CD4-positive, alpha-beta memory T cell (primary cell): ENCODE results near the gene OR12D3. TPM values are rescaled to one million over a fixed set of nuclear protein-coding genes. Genes with fewer than 3 reads are reported as not detected.

ENCODE experiments used
- CTCF ChIA-PET: fragments of 350-600 bp; sonication (Branson Sonifier 250); formaldehyde crosslinking; loops from one replicate; lab custom pipeline; 2021; ENCODE audit warnings: inconsistent platforms; ENCODE audit not compliant: partially characterized antibody; lab: Charles Lee
- POLR2A ChIA-PET: fragments of 350-600 bp; sonication (Branson Sonifier 250); formaldehyde crosslinking; loops from one replicate; lab custom pipeline; 2021; ENCODE audit not compliant: partially characterized antibody; lab: Charles Lee
- DNase-seq, 5 donors: peaks; one replicate each; pipeline versions ENCODE4 v3.0.0 to v3.0.0-alpha.2; 2020 to 2022; ENCODE audit warnings: mixed read lengths in 1 of 5
- H3K27ac ChIP-seq: one replicate; pipeline ENCODE4 v1.7.0; 2013; ENCODE audit warnings: low read depth, low read length
- H3K27me3 ChIP-seq: 2 replicates; pipeline ENCODE4 v1.7.0; 2013; ENCODE audit warnings: mild to moderate bottlenecking, low read length, moderate library complexity; ENCODE audit not compliant: insufficient read depth
- H3K36me3 ChIP-seq: 2 replicates; pipeline ENCODE4 v1.7.0; 2013; ENCODE audit warnings: mild to moderate bottlenecking, low read length, moderate library complexity; ENCODE audit not compliant: insufficient read depth
- H3K4me1 ChIP-seq: 2 replicates; pipeline ENCODE4 v1.7.0; 2013; ENCODE audit warnings: mild to moderate bottlenecking, low read length, moderate library complexity; ENCODE audit not compliant: insufficient read depth
- H3K4me3 ChIP-seq, 2 donors: one replicate each; pipeline ENCODE4 v1.7.0; 2013; ENCODE audit warnings: low read length in 2 of 2, mild to moderate bottlenecking in 1 of 2
- H3K9me3 ChIP-seq, 2 donors: one replicate each; pipeline ENCODE4 v1.7.0; 2013; ENCODE audit warnings: low read length in 2 of 2, control low read depth in 1 of 2; ENCODE audit not compliant: control insufficient read depth in 1 of 2
- H3K27ac Mint-ChIP-seq, 7 donors: one replicate each; pipeline ENCODE4 v1.8.0; 2020 to 2021; ENCODE audit warnings: mixed read lengths in 7 of 7, mild to moderate bottlenecking in 6 of 7, inconsistent platforms in 3 of 7, moderate library complexity in 3 of 7
- H3K27me3 Mint-ChIP-seq, 2 donors: one replicate each; pipeline ENCODE4 v1.8.0; 2020 to 2021; ENCODE audit warnings: mixed read lengths in 2 of 2
- H3K36me3 Mint-ChIP-seq, 2 donors: one replicate each; pipeline ENCODE4 v1.8.0; 2020 to 2021; ENCODE audit warnings: mixed read lengths in 2 of 2, inconsistent platforms in 1 of 2, mild to moderate bottlenecking in 1 of 2
- H3K4me1 Mint-ChIP-seq, 4 donors: one replicate each; pipeline ENCODE4 v1.8.0; 2020 to 2021; ENCODE audit warnings: mixed read lengths in 4 of 4, mild to moderate bottlenecking in 1 of 4
- H3K4me3 Mint-ChIP-seq, 8 donors: one replicate each; pipeline ENCODE4 v1.8.0; 2020 to 2021; ENCODE audit warnings: mixed read lengths in 8 of 8, mild to moderate bottlenecking in 7 of 8, moderate library complexity in 6 of 8, inconsistent platforms in 3 of 8
- H3K9me3 Mint-ChIP-seq, 8 donors: one replicate each; pipeline ENCODE4 v1.8.0; 2020 to 2021; ENCODE audit warnings: mixed read lengths in 8 of 8, mild to moderate bottlenecking in 5 of 8, inconsistent platforms in 3 of 8, moderate library complexity in 1 of 8
- intact Hi-C: fragments of 100-400 bp; cut with micrococcal nuclease; formaldehyde crosslinking; loops from one replicate; pipeline ENCODE4 v1.15.1; 2023
- polyA plus RNA-seq, 2 donors: library from polyadenylated mRNA; unstranded; fragments of 300-500 nt; fragmentation: Illumina TruSeq; gene quantifications; one replicate each; pipeline ENCODE4 v1.2.3, GENCODE V29; 2021
- total RNA-seq, 2 experiments: library from RNA; stranded (reverse); gene quantifications; one replicate each; pipeline ENCODE4 v1.2.3, GENCODE V29; 2021

Gene OR12D3
- total and polyA plus RNA-seq, 4 experiments from 2014 or later: not detected

- no peak for DNase-seq
Observed at GRCh38 chr6:29345380-29345779, 29.7 kb downstream of the OR12D3 start.

GRCh38 chr6:29336269-29336668 lies 38.8 kb downstream of the OR12D3 start:
- Mint-ChIP-seq H3K4me1 (no peaks in the 10 kb centered on the region), H3K36me3 (no peaks in the 10 kb centered on the region), H3K4me3 (no peak overlapping the region), H3K27ac (no peak overlapping the region), H3K27me3 (peaks cover 23% of the 10 kb centered on the region in 2 donors), H3K9me3 (peaks cover 0 to 5% (median under 1%) of the 10 kb centered on the region in 8 donors)
- no peak overlapping the region for H3K27ac ChIP-seq
- no peak for DNase-seq
- no peaks in the 10 kb centered on the region for H3K9me3 ChIP-seq
- H3K4me1 ChIP-seq: no peaks in the 10 kb centered on the region
- no peak overlapping the region for H3K4me3 ChIP-seq
- intact Hi-C loops: no loop called here
- H3K36me3 ChIP-seq: no peaks in the 10 kb centered on the region
- ChIA-PET CTCF (no interaction called here), POLR2A (no interaction called here)
- H3K27me3 ChIP-seq: no peaks in the 10 kb centered on the region

More at GRCh38 chr6:29345380-29345779, 29.7 kb downstream of the OR12D3 start:
- no peak overlapping the region for H3K4me3 Mint-ChIP-seq
- H3K4me1 ChIP-seq: no peaks in the 10 kb centered on the region
- intact Hi-C loops: no loop called here
- no peaks in the 10 kb centered on the region for H3K36me3 ChIP-seq
- no peak overlapping the region for H3K4me3 ChIP-seq
- no peak overlapping the region for H3K27ac Mint-ChIP-seq
- H3K9me3 ChIP-seq: no peaks in the 10 kb centered on the region
- peaks cover 6 to 10% of the 10 kb centered on the region in 2 donors for H3K27me3 Mint-ChIP-seq
- H3K9me3 Mint-ChIP-seq: peaks cover 0 to 5% (median 2%) of the 10 kb centered on the region in 8 donors
- POLR2A ChIA-PET: no interaction called here
- H3K36me3 Mint-ChIP-seq: no peaks in the 10 kb centered on the region
- no peak overlapping the region for H3K27ac ChIP-seq
- CTCF ChIA-PET: no interaction called here
- H3K27me3 ChIP-seq: no peaks in the 10 kb centered on the region
- H3K4me1 Mint-ChIP-seq: no peaks in the 10 kb centered on the region

- Histone ChIP-seq H3K27ac (no peak overlapping the region), H3K27me3 (no peaks in the 10 kb centered on the region), H3K36me3 (no peaks in the 10 kb centered on the region), H3K9me3 (no peaks in the 10 kb centered on the region), H3K4me1 (no peaks in the 10 kb centered on the region), H3K4me3 (no peak overlapping the region)
- no peak overlapping the region for H3K27ac Mint-ChIP-seq
- H3K4me3 Mint-ChIP-seq: no peak overlapping the region
- H3K4me1 Mint-ChIP-seq: no peaks in the 10 kb centered on the region
- ChIA-PET POLR2A (no interaction called here), CTCF (no interaction called here)
- H3K36me3 Mint-ChIP-seq: no peaks in the 10 kb centered on the region
- H3K27me3 Mint-ChIP-seq: peaks cover 18 to 29% of the 10 kb centered on the region in 2 donors
- DNase-seq: no peak
- H3K9me3 Mint-ChIP-seq: peaks cover 0 to 5% (median 0%) of the 10 kb centered on the region in 8 donors
- intact Hi-C loops: no loop called here
Observed at GRCh38 chr6:29332676-29333075, 42.4 kb downstream of the OR12D3 start.

GRCh38 chr6:29325777-29326176 lies 49.3 kb downstream of the OR12D3 start:
- intact Hi-C loops: no loop called here
- DNase-seq: no peak
- Mint-ChIP-seq H3K4me1 (no peaks in the 10 kb centered on the region), H3K27me3 (peaks cover 17 to 31% of the 10 kb centered on the region in 2 donors), H3K4me3 (no peak overlapping the region), H3K9me3 (no peaks in the 10 kb centered on the region), H3K27ac (no peak overlapping the region), H3K36me3 (no peaks in the 10 kb centered on the region)
- Histone ChIP-seq H3K4me1 (no peaks in the 10 kb centered on the region), H3K9me3 (no peaks in the 10 kb centered on the region), H3K27me3 (no peaks in the 10 kb centered on the region), H3K36me3 (no peaks in the 10 kb centered on the region), H3K4me3 (no peak overlapping the region), H3K27ac (no peak overlapping the region)
- ChIA-PET POLR2A (no interaction called here), CTCF (no interaction called here)

Other genes with a start within 250 kb of the OR12D3 start
- not detected for gene OR2J2, start 204.4 kb downstream of the OR12D3 start, total RNA-seq
- gene OR2J2, start 204.4 kb downstream of the OR12D3 start, polyA plus RNA-seq: not detected
- gene OR14J1, start 73.6 kb downstream of the OR12D3 start, total RNA-seq: not detected
- not detected for gene OR14J1, start 73.6 kb downstream of the OR12D3 start, polyA plus RNA-seq
- not detected for gene OR5V1, start 6.4 kb downstream of the OR12D3 start, total RNA-seq
- not detected for gene OR5V1, start 6.4 kb downstream of the OR12D3 start, polyA plus RNA-seq
- not detected for gene OR12D2, start 20.3 kb upstream of the OR12D3 start, total RNA-seq
- gene OR12D2, start 20.3 kb upstream of the OR12D3 start, polyA plus RNA-seq: not detected
- gene OR12D1, start 39.6 kb upstream of the OR12D3 start, total RNA-seq: not detected
- not detected for gene OR12D1, start 39.6 kb upstream of the OR12D3 start, polyA plus RNA-seq
- gene OR10C1, start 64.0 kb upstream of the OR12D3 start, total RNA-seq: not detected
- not detected for gene OR10C1, start 64.0 kb upstream of the OR12D3 start, polyA plus RNA-seq
- gene OR11A1, start 81.8 kb upstream of the OR12D3 start, total RNA-seq: not detected
- gene OR11A1, start 81.8 kb upstream of the OR12D3 start, polyA plus RNA-seq: not detected
- gene OR2H1, start 81.9 kb upstream of the OR12D3 start, total RNA-seq: not detected
- not detected for gene OR2H1, start 81.9 kb upstream of the OR12D3 start, polyA plus RNA-seq
- not detected for gene MAS1L, start 112.7 kb upstream of the OR12D3 start, total RNA-seq
- gene MAS1L, start 112.7 kb upstream of the OR12D3 start, polyA plus RNA-seq: not detected
- not detected for gene UBD, start 184.4 kb upstream of the OR12D3 start, total RNA-seq
- not detected for gene UBD, start 184.4 kb upstream of the OR12D3 start, polyA plus RNA-seq
- not detected for gene OR2H2, start 209.8 kb upstream of the OR12D3 start, total RNA-seq
- gene OR2H2, start 209.8 kb upstream of the OR12D3 start, polyA plus RNA-seq: not detected